ENCODE measurements around the gene TENM3.

The TENM3 gene

GRCh38 chr4:182215148-182215547, 28.1 kb upstream of the TENM3 start:
- POLR2A ChIA-PET (ENCODE audit: low non-redundant PET): no interaction called here
- TF ChIP-seq, protein P1, sequence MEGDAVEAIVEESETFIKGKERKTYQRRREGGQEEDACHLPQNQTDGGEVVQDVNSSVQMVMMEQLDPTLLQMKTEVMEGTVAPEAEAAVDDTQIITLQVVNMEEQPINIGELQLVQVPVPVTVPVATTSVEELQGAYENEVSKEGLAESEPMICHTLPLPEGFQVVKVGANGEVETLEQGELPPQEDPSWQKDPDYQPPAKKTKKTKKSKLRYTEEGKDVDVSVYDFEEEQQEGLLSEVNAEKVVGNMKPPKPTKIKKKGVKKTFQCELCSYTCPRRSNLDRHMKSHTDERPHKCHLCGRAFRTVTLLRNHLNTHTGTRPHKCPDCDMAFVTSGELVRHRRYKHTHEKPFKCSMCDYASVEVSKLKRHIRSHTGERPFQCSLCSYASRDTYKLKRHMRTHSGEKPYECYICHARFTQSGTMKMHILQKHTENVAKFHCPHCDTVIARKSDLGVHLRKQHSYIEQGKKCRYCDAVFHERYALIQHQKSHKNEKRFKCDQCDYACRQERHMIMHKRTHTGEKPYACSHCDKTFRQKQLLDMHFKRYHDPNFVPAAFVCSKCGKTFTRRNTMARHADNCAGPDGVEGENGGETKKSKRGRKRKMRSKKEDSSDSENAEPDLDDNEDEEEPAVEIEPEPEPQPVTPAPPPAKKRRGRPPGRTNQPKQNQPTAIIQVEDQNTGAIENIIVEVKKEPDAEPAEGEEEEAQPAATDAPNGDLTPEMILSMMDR (conservative IDR thresholded peaks at IDR 0.05; ENCODE audit: low read depth): no peak
- CTCF ChIA-PET: interaction anchor here (0.6 to 0.7 kb wide), 3 partner anchors 11 to 519 kb away, joined by 3 read pairs; no protein-coding TSS in a partner anchor
- no peak for DNase-seq (ENCODE audit: low spot score)
- no peak overlapping the region for H3K27ac ChIP-seq

DNA sequence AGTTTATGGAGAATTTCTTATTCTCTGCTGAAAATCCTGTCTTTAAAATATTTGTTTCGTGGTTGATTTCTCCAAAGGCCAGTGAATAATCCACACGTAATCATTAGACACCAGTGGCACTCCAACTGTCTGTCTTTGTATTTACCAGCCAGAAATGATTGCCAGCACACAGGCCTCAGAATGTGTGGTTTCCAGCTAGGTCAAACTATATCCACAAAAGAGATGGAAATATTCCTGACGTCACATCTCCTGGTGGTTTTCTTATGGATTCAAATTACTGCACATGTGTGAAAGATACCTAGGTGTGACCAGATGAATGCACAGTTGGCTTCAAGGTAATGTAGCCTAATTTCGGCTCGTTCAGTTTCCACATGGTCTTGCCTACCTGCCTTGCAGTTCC, 27.2 kb upstream of the TENM3 start:
- POLR2A ChIA-PET (ENCODE audit: low non-redundant PET): no interaction called here
- CTCF ChIA-PET: no interaction called here
- TF ChIP-seq, protein P1 (conservative IDR thresholded peaks at IDR 0.05; ENCODE audit: low read depth): no peak
- no peak for DNase-seq (ENCODE audit: low spot score)
- no peak overlapping the region for H3K27ac ChIP-seq

- ChIA-PET POLR2A (ENCODE audit: low non-redundant PET) (no interaction called here), CTCF (interaction anchor here (0.6 kb wide), 1 partner anchor 1382 kb away, joined by 3 read pairs; no protein-coding TSS in a partner anchor)
- H3K27ac ChIP-seq: no peak overlapping the region
- TF ChIP-seq, protein P1 (conservative IDR thresholded peaks at IDR 0.05; ENCODE audit: low read depth): no peak
- DNase-seq (ENCODE audit: low spot score): no peak
Measured at GRCh38 chr4:182219411-182220056, 23.7 kb upstream of the TENM3 start.

- H3K27ac ChIP-seq: no peak overlapping the region
- no peak for DNase-seq (ENCODE audit: low spot score)
- ChIA-PET CTCF (no interaction called here), POLR2A (ENCODE audit: low non-redundant PET) (no interaction called here)
- TF ChIP-seq, protein P1 (conservative IDR thresholded peaks at IDR 0.05; ENCODE audit: low read depth): no peak
Measured at GRCh38 chr4:182221987-182222386, 21.2 kb upstream of the TENM3 start.

DNA sequence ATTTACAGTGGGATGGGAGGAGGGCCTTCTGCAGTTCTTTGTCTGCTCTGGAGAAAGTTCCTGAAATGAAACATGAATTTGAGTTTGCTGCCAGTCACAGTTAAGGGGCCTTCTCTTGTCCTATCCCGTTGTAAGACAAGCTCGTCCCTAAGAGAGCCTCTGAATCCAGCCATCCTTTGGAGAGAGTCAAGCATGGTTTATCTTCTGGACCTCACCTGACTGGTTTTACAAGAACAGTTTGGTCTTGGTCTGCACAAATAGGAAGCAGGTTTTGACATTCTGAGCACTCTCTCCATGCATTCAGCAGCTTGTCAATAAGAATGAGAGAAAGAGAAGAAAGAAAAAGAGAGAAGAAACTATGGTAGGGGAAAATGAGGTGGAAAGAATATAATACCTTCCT, 20.4 kb upstream of the TENM3 start:
- POLR2A ChIA-PET (ENCODE audit: low non-redundant PET): interaction anchor here (0.6 kb wide), 1 partner anchor 48 kb away, joined by 3 read pairs; no protein-coding TSS in a partner anchor

GRCh38 chr4:182223708-182224107, 19.5 kb upstream of the TENM3 start:
- TF ChIP-seq, protein P1 (conservative IDR thresholded peaks at IDR 0.05; ENCODE audit: low read depth): no peak
- no peak for DNase-seq (ENCODE audit: low spot score)
- ChIA-PET POLR2A (ENCODE audit: low non-redundant PET) (no interaction called here), CTCF (interaction anchor here (0.6 kb wide), 2 partner anchors 466 to 902 kb away, joined by 6 to 7 read pairs; no protein-coding TSS in a partner anchor)
- H3K27ac ChIP-seq: no peak overlapping the region

More for the DNA sequence above, 20.4 kb upstream of the TENM3 start:
- no peak for DNase-seq (ENCODE audit: low spot score)
- CTCF ChIA-PET: no interaction called here
- TF ChIP-seq, protein P1 (conservative IDR thresholded peaks at IDR 0.05; ENCODE audit: low read depth): no peak
- H3K27ac ChIP-seq: no peak overlapping the region

Measured in RWPE1 (cell line).